ENCODE measurements around the gene CTIF.
A peak's percentile ranks its signal among the peaks of the same experiment; 100 is the strongest.

CTIF gene

GRCh38 chr18:48621815-48622555 is 83.2 kb downstream of the CTIF start:
- DNase-seq (ENCODE audit: low spot score), result no peak

- DNase-seq (ENCODE audit: low spot score), result no peak
Measured at GRCh38 chr18:48622911-48623431, 84.1 kb downstream of the CTIF start.

DNA sequence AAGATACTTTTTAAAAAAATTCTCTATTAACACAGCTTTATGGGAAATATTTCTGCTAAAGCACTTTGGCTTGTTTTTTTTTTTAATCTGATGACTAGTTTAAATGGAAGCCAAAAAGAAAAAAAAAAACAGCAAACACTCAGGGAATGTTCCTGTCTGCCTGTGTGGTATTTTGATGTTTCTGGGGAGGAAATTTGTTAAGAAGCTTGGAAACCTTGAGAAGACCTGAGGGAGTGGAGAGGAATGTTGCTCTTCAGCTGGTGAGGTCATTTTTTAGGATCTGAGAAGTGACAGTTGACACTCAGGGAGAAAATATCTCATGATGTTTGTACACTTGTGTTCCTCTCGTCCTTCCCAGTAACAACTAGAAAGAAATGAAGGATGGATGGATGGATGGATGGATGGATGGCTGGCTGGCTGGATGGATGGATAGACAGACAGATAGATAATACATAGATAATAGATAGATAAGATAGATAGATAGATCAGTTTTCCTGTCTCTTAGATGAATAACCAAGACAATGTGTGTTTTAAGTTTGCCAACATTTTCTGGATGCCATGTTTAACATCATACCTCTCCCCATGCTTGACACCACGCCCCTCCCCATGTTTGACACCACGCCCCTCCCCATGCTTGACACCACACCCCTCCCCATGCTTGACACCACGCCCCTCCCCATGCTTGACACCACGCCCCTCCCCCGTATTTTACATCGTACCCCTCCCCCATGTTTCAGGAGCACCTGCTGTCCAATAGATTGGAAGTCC is 84.8 kb downstream of the CTIF start:
- no peak for DNase-seq (ENCODE audit: low spot score)

DNA sequence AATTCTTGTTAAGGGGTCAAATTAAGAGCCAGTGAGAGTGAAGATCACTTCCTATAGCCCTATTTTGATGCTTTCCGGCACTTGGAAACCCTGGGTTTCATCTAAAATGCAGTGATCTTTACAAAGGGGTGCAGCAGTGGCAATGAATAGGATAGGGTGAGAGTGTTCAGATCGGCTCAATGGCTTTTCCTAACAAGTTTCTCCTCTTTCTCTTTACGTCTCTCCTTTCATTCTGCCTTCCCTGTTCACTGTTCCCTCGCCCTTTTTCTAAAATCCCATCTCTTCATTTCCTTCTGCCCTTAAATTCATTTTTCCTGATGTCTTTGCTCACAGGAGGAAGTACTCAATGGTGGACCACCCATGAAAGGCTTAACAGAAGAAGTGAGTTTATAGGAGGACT is 86.0 kb downstream of the CTIF start:
- DNase-seq (ENCODE audit: low spot score), result no peak

DNA sequence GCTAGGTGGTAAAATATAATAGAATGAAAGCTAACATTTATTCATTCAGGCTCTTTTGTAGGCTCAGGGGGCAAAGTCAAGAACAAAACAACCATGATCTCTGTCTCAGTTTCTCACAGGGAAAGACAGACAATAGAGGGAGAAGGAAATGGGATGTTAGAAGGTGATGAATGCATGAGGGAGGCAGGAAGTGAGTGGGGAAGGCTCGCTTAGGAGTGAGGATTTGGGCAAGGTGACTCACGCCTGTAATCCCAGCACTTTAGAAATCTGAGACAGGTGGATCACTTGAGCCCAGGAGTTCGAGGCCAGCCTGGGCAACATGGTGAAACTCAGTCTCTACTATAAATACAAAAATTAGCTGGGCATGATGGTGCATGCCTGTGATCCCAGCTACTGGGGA is 88.4 kb downstream of the CTIF start:
- DNase-seq (ENCODE audit: low spot score), result peak; percentile 12

DNA sequence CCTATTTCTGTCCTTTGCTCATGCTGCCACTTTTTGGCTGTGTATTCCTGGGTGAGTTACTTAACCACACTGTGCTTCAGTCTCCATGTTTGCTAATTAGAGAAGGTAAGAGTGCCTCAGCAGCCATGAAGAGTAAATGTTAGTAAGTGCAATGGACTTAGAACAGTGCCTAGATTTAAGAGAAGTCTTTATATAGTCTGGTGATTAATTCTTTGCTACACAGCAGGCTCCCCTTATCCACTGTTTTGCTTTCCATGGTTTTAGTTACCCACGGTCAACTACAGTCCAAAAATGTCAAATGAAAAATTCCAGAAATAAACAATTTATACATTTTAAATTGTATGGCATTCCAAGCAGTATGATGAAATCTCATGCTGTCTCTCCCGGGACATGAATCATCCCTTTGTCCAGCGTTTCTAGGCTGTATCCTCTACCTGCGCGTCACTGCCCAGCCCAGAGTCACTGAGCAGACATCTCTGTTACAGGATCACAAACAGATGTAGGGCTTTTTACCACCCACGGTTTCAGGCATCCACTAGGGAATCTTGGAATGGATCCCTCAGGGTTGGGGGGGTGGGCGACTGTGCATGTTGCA is 91.0 kb downstream of the CTIF start:
- peak; percentile 28 for DNase-seq (ENCODE audit: low spot score)

GRCh38 chr18:48631851-48632250 is 93.0 kb downstream of the CTIF start:
- no peak for DNase-seq (ENCODE audit: low spot score)

DNA sequence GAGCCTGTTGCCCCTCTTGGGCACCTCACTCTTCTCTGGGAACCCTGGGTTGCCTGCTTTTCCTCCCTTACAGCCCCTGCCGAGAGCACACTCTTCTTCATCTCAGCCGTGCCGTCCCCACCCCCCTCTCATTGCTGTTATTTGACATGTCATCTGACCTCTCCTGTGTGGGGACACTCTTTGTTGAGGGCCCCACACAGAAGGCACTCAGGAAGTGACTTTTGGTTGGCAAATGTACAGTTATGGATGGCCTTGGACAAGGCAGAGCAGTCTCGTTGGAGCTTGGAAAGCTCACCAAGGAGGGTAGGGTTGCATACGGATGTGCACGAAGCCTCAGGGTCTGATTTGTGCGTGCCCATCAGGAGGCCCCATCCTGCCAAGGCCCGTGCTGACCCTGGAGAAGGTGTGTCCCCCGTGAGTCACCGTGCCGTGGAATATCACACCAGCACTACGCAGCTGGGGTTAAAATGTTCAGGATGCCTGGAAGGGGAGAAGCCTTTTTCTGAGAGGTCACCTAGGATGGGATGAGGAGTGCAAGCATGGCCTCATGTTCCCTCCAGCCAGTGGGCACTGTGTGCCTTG is 93.9 kb downstream of the CTIF start:
- no peak for DNase-seq (ENCODE audit: low spot score)

GRCh38 chr18:48634491-48634890 is 95.7 kb downstream of the CTIF start:
- no peak for DNase-seq (ENCODE audit: low spot score)

DNA sequence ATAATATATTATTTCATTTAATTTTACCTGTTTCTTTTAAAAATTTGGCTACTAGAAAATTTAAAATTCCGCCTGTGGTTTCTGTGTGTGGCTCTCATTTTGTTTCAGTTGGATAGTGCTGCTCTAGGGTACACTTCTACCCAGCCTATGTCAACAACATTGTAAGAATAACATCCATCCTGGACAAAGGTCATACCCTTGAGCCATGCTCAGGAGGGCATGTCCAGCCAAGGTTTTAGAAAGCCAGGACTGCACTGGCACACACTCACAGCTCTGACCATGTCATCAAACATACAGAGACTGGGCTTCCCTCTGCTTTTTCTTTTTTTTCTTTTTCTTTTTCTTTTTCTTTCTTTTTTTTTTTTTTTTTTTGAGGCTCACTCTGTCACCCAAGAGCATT is 96.1 kb downstream of the CTIF start:
- no peak for DNase-seq (ENCODE audit: low spot score)

DNA sequence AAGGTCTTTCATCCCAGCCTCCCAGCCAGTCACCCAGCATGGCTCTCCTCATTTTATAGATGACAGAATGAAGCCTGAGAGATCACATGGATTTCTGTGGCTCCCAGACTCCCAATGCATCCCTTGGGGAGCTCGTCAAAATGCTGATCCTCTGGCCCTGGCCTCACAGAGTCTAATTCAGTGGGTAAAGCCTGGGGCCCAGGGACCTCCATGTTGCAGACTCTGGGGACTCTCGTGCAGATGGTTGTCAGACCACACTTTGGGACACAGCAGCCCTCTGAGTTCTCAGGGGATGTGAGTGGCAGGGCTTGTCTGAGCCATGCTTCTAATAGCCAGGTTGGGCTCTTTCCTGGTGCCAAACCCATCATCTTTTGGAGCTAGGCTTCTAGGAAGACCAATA is 97.0 kb downstream of the CTIF start:
- DNase-seq (ENCODE audit: low spot score), result no peak

GRCh38 chr18:48636436-48636835 is 97.6 kb downstream of the CTIF start:
- DNase-seq (ENCODE audit: low spot score), result no peak

DNA sequence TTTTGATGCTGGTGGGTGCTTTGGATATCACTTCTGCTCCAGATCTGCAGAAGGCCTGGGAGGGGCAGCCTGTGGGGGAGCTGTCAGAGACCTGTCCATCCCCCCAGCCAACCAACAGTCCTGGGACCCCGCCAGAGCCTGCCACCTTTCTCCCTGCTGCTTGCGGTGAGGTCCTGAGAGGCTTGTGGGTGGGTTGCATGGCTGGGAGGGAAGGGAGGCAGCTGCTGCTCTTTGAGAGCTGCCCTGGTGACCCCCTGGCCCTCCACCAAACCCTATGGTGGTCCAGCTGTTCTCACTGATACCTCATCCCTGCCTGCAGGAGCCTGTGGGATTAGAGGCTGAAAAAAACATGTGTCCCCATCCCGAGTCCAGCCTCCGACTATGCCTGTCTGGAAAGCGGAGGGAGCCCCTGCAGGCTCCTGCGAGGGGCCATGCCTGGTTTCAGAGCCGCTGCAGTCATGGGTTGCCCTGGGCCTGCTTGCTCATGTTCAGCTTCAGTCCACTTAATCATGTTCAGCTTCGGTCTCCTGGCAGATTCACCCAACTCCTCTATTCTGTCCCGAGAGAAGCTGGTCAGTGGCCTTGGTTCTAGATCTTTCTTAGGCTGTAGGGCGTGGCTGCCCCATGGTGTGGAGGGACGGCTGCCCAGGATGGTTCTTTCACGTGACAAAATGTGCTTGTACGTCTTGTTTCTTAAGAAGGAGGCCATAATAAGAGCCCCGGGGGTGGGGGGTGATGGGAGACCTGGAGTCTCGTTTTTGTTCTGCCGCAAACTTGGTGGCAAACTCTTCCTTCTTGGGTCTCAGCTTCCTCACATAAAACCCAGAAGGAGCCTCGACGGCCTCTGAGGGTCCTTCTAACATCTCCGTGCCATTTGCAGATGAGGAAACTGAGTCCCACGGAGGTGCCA is 98.5 kb downstream of the CTIF start:
- DNase-seq (ENCODE audit: low spot score), result no peak

DNA sequence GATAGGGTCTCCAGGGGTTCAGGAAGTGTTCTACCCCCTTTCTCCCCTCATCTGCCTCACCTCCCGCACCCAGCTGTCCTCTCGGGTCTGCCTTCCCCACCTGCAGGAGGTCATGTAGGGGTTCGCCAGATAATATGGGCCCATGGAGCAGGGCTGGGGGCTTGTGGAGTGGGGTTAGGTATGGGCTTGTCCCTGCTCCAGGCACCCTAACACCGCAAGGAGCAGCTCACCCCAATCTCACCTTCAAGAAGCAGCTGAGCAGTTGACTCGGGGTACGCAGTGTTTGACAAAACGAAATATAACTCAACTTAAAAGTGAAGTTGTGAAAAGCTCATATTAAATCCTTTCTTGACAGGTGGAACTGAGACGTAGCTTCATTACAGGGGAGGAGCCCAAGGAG is 99.6 kb downstream of the CTIF start:
- no peak for DNase-seq (ENCODE audit: low spot score)

DNA sequence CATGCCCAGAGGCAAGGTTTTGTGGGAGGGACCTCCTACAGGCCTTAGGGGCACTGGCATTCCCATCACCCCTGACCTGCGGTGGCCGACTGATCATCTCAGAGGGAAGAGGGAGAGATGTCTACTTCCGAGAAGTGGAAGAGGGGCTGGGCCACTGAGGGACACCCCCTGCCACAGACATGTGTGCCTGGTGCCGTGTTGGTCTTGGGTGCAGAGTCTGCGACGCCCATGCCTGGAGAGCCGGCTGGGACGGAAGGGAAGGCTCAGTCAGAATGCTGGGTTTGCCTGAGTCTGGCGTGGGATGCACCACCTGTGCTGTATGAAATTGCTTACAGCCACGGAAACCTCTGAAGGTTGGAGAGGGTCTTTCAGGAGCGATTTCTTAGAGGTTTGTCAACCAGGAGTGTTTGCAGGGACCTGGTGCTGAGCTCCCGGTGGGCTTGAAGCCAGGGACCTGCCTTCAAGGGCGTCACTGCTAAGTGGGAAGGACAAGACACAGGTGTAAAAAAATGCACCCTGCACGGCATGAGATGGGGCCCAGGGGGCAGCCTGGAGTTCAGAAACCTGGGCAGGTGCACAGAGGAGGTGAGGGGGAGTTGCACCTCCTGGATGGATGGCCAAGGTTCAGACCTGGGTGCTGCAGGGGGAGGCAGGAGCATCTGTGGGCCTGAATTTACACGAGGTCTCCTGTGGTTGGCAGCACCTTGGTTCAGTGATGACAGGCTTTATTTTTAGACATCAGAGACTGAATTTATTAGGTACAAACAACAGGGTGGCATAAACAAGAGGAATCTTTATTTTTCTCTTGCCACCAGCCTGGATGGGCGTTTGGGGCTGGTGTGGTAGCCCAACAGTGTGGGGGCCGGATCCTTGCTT is 100.3 kb downstream of the CTIF start:
- DNase-seq (ENCODE audit: low spot score), result no peak

- no peak for DNase-seq (ENCODE audit: low spot score)
Measured at GRCh38 chr18:48639772-48640432, 101.1 kb downstream of the CTIF start.

GRCh38 chr18:48640566-48641270 is 101.9 kb downstream of the CTIF start:
- peak; percentile 42 for DNase-seq (ENCODE audit: low spot score)

DNA sequence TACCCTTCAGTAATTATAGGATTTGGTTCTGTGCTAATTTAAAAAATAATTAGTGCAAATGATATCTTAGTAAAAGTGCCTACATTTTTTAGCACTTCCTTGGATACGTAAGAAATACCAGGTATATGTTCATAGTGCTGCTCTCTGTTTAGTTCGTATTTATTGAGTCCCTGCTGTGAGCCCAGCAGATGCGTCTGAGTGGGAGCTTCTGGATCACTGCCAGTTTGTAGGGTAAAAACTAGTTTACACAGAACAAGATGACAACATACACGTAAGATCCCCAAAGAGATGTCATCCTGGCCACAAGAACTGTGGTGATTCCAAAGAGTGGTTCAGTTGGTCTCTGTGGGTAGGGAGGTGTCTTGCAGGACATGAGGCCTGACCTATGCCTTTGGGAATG is 103.2 kb downstream of the CTIF start:
- no peak for DNase-seq (ENCODE audit: low spot score)

- DNase-seq (ENCODE audit: low spot score), result no peak
Measured at GRCh38 chr18:48642503-48642902, 103.7 kb downstream of the CTIF start.

Data from RKO (cell line).